IMR-90 (cell line): Measurements from ENCODE around the gene NCKAP5. TPM values are rescaled to one million over a fixed set of nuclear protein-coding genes. Genes with fewer than 3 reads are reported as not detected.

Source experiments
- ATAC-seq: fragments of 200-7000 bp; cut with Tn5 transposase; 2 replicates; pipeline ENCODE4 v1.9.1; 2020; ENCODE audit warnings: low read depth, mild to moderate bottlenecking, moderate library complexity
- BruUV-seq: library from RNA; stranded (reverse); fragments of 400-500 nt; replicated peaks from 2 replicates; lab custom pipeline; 2021; lab: Mats Ljungman, UMichigan
- CTCF ChIA-PET: fragments of 300-600 bp; formaldehyde crosslinking; extraction: SDS; loops from one replicate; lab custom pipeline; 2021; ENCODE audit warnings: antibody characterized with exemption; lab: Yijun Ruan, JAX
- POLR2A ChIA-PET: fragments of 300-600 bp; sonication (Branson Sonifier 250); formaldehyde crosslinking; loops from one replicate; lab custom pipeline; 2022; ENCODE audit warnings: antibody characterized with exemption; ENCODE audit not compliant: unreplicated experiment; lab: Charles Lee
- DNase-seq: peaks from one replicate; pipeline ENCODE4 v3.0.0; 2013
- H2AFZ ChIP-seq: replicated peaks from 2 replicates; pipeline ENCODE3; 2013; ENCODE audit warnings: low read length, mild to moderate bottlenecking; ENCODE audit not compliant: poor library complexity
- H2AK5ac ChIP-seq: 2 replicates; pipeline ENCODE4 v1.6.1; 2013; ENCODE audit warnings: low read depth, low read length, inconsistent platforms
- H2AK9ac ChIP-seq: replicated peaks from 2 replicates; pipeline ENCODE3; 2013; ENCODE audit warnings: mild to moderate bottlenecking, low read depth, low read length, moderate library complexity; ENCODE audit not compliant: poor library complexity
- H2BK120ac ChIP-seq: 2 replicates; pipeline ENCODE4 v1.6.1; 2013; ENCODE audit warnings: low read depth, low read length, inconsistent platforms
- H2BK15ac ChIP-seq: 3 replicates; pipeline ENCODE4 v1.6.1; 2013; ENCODE audit warnings: low read depth, low read length, inconsistent platforms
- H2BK20ac ChIP-seq: 2 replicates; pipeline ENCODE4 v1.6.1; 2013; ENCODE audit warnings: low read depth, mild to moderate bottlenecking, inconsistent platforms, low read length, moderate library complexity
- H2BK5ac ChIP-seq: 2 replicates; pipeline ENCODE4 v1.6.1; 2013; ENCODE audit warnings: mild to moderate bottlenecking, low read depth, low read length, inconsistent platforms; ENCODE audit not compliant: poor library complexity, severe bottlenecking
- H3K14ac ChIP-seq: replicated peaks from 2 replicates; pipeline ENCODE4 v1.6.1; 2013; ENCODE audit warnings: low read depth, low read length, inconsistent platforms
- H3K18ac ChIP-seq: 2 replicates; pipeline ENCODE4 v1.6.1; 2013; ENCODE audit warnings: low read depth, low read length, control low read depth
- H3K23ac ChIP-seq: 2 replicates; pipeline ENCODE4 v1.6.1; 2013; ENCODE audit warnings: low read depth, low read length, inconsistent platforms
- H3K27ac ChIP-seq: 2 replicates; pipeline ENCODE4 v1.5.1; 2013; ENCODE audit warnings: mild to moderate bottlenecking, control low read depth, low read length; ENCODE audit not compliant: insufficient read depth
- H3K27me3 ChIP-seq: 2 replicates; pipeline ENCODE4 v1.6.1; 2013; ENCODE audit warnings: low read length; ENCODE audit not compliant: control insufficient read depth, insufficient read depth
- H3K36me3 ChIP-seq: 2 replicates; pipeline ENCODE4 v1.6.1; 2013; ENCODE audit warnings: low read length, mixed read lengths; ENCODE audit not compliant: control insufficient read depth, insufficient read depth
- H3K4ac ChIP-seq: 2 replicates; pipeline ENCODE4 v1.6.1; 2013; ENCODE audit warnings: low read depth, low read length, inconsistent platforms
- H3K4me1 ChIP-seq: 2 replicates; pipeline ENCODE4 v1.6.1; 2013; ENCODE audit warnings: low read length, mixed read lengths; ENCODE audit not compliant: control insufficient read depth, insufficient read depth
- H3K4me2 ChIP-seq: 2 replicates; pipeline ENCODE4 v1.6.1; 2013; ENCODE audit warnings: low read depth, mild to moderate bottlenecking, control low read depth, low read length, moderate library complexity
- H3K4me3 ChIP-seq: 2 replicates; pipeline ENCODE4 v1.5.1; 2013; ENCODE audit warnings: low read depth, mild to moderate bottlenecking, control low read depth, low read length, moderate library complexity; ENCODE audit not compliant: insufficient read depth
- H3K56ac ChIP-seq: 2 replicates; pipeline ENCODE4 v1.6.1; 2013; ENCODE audit warnings: low read length, inconsistent platforms; ENCODE audit not compliant: insufficient read depth; ENCODE audit errors: extremely low read depth
- H3K79me1 ChIP-seq, 2 experiments: 2 replicates each; pipeline ENCODE4 v1.6.1; 2013; ENCODE audit warnings: low read length in 2 of 2, inconsistent platforms in 1 of 2, low read depth in 1 of 2
- H3K9ac ChIP-seq: 2 replicates; pipeline ENCODE4 v1.6.1; 2013; ENCODE audit warnings: low read depth, low read length, control low read depth
- H3K9me1 ChIP-seq: 2 replicates; pipeline ENCODE4 v1.6.1; 2013; ENCODE audit warnings: low read length, inconsistent platforms; ENCODE audit not compliant: insufficient read depth
- H3K9me3 ChIP-seq: 2 replicates; pipeline ENCODE4 v1.6.1; 2013; ENCODE audit warnings: low read length; ENCODE audit not compliant: control insufficient read depth, insufficient read depth
- H4K20me1 ChIP-seq: 2 replicates; pipeline ENCODE4 v1.6.1; 2013; ENCODE audit warnings: low read length, inconsistent platforms; ENCODE audit not compliant: insufficient read depth
- H4K5ac ChIP-seq: 2 replicates; pipeline ENCODE4 v1.6.1; 2013; ENCODE audit warnings: mild to moderate bottlenecking, low read depth, low read length, control low read depth
- H4K8ac ChIP-seq, 2 experiments: 2 replicates each; pipeline ENCODE4 v1.6.1; 2013; ENCODE audit warnings: low read depth in 2 of 2, low read length in 2 of 2, control low read depth in 1 of 2, inconsistent platforms in 1 of 2
- H4K91ac ChIP-seq: 2 replicates; pipeline ENCODE4 v1.6.1; 2013; ENCODE audit warnings: low read depth, low read length, inconsistent platforms; ENCODE audit not compliant: insufficient read depth
- BHLHE40 ChIP-seq: fragments of 150-350 bp; IDR thresholded peaks from 2 replicates; pipeline ENCODE4 v1.6.1; 2016; ENCODE audit warnings: mild to moderate bottlenecking, low read depth, low read length
- CEBPB ChIP-seq: IDR thresholded peaks from 2 replicates; pipeline ENCODE4 v1.6.1; 2012; ENCODE audit warnings: low read depth, low read length, improper control_type of control experiment
- CHD1 ChIP-seq: IDR thresholded peaks from 2 replicates; pipeline ENCODE4 v1.6.1; 2012; ENCODE audit warnings: low read depth, low read length, improper control_type of control experiment
- CTCF ChIP-seq: conservative IDR thresholded peaks from 2 replicates; pipeline ENCODE4 v1.5.1; 2012; ENCODE audit warnings: mild to moderate bottlenecking, low read depth, low read length, improper control_type of control experiment
- FOS ChIP-seq: fragments of 150-350 bp; IDR thresholded peaks from 2 replicates; pipeline ENCODE4 v1.6.1; 2016; ENCODE audit warnings: low read depth, low read length
- MAFK ChIP-seq: IDR thresholded peaks from 2 replicates; pipeline ENCODE4 v1.6.1; 2012; ENCODE audit warnings: low read depth, low read length, improper control_type of control experiment
- MXI1 ChIP-seq: IDR thresholded peaks from 2 replicates; pipeline ENCODE4 v1.6.1; 2012; ENCODE audit warnings: low read depth, mild to moderate bottlenecking, low read length, moderate library complexity, borderline replicate concordance
- NFE2L2 ChIP-seq: fragments of 150-350 bp; IDR thresholded peaks from 2 replicates; pipeline ENCODE4 v1.6.1; 2016; ENCODE audit warnings: low read depth, mild to moderate bottlenecking, low read length
- POLR2A ChIP-seq: IDR thresholded peaks from 2 replicates; pipeline ENCODE4 v1.6.1; 2012; ENCODE audit warnings: mild to moderate bottlenecking, low read depth, low read length
- RAD21 ChIP-seq: IDR thresholded peaks from 2 replicates; pipeline ENCODE4 v1.6.1; 2012; ENCODE audit warnings: low read length, improper control_type of control experiment
- RFX5 ChIP-seq: IDR thresholded peaks from 2 replicates; pipeline ENCODE4 v1.8.0; 2012; ENCODE audit warnings: low read depth, mild to moderate bottlenecking, low read length, moderate library complexity
- SMC3 ChIP-seq: fragments of 150-350 bp; IDR thresholded peaks from 2 replicates; pipeline ENCODE4 v1.6.1; 2016; ENCODE audit warnings: low read depth, mild to moderate bottlenecking, antibody characterized with exemption, low read length, moderate library complexity
- WGBS, 2 experiments: methylation state at CpG; one replicate each; pipeline versions ENCODE4 v1.1.5 to v1.1.7; 2013; ENCODE audit warnings: missing lambda C conversion rate in 2 of 2; ENCODE audit not compliant: insufficient read length in 1 of 2; ENCODE audit errors: extremely low coverage in 2 of 2; 5-methylcytosine and 5-hydroxymethylcytosine counted together
- dilution Hi-C: fragments of 300-500 bp; cut with HindIII; formaldehyde crosslinking; loops from one replicate; pipeline ENCODE4 v1.14.3; 2018; ENCODE audit warnings: low sequenced_read_pairs; ENCODE audit not compliant: unreplicated experiment
- in situ Hi-C: fragments of 300-500 bp; cut with MboI; formaldehyde crosslinking; loops from 3 replicates; pipeline ENCODE4 v1.14.3; 2019; ENCODE audit warnings: low sequenced_read_pairs, inconsistent platforms, mixed read lengths
- intact Hi-C: fragments of 100-400 bp; cut with micrococcal nuclease; formaldehyde crosslinking; loops from 2 replicates; pipeline ENCODE4 v1.10.0; 2022
- polyA plus RNA-seq, 3 experiments: library from polyadenylated mRNA; depleted of rRNA; stranded (reverse); fragments of >200 nt; gene quantifications; 2 replicates each; pipeline ENCODE4 v1.2.3, GENCODE V29; 2012; ENCODE audit warnings: low replicate concordance in 1 of 3
- total RNA-seq: library from RNA; depleted of rRNA; stranded (reverse); fragments of >200 nt; gene quantifications from 2 replicates; pipeline ENCODE4 v1.2.3, GENCODE V29; 2012
- TF ChIP-seq, protein P1 (sequence below): fragments of 150-350 bp; IDR thresholded peaks from 2 replicates; pipeline ENCODE4 v1.6.1; 2016; ENCODE audit warnings: low read depth, mild to moderate bottlenecking, low read length, moderate library complexity, borderline replicate concordance

The NCKAP5 gene
- total and polyA plus RNA-seq, 2 of the 4 experiments (the other 2 are of a cell fraction), result 2.7 to 3.9 TPM

DNA sequence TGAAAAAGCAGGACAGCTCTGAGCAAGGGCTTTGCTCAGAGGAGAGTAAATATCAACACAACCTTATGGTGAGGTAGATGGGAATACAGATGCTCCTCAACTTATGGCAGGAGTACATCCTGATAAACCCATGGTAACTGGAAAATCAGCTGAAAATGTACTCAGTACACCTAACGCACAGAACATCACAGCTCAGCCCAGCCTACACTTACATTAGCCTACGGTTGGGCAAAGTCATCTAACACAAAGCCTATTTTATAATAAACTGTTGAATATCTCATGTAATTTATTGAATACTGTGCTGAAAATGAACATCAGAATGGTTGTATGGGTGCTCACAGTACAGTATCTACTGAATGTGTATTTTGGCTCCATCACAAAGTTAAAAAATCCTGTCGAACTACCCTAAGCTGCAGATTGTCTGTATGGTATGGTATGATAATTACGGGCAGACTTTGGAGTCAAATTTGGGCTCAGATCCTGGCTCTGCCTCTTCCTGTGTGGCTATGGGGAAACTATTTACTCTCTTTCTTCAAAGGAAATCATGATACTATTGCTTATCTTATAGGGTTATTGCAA is 778.0 kb downstream of the NCKAP5 start:
- Histone ChIP-seq H3K27ac (no peak overlapping the region), H2BK20ac (no peak overlapping the region), H3K4me3 (no peak overlapping the region), H2AFZ (no peak overlapping the region), H2BK120ac (no peak overlapping the region), H3K4ac (no peak overlapping the region), H4K91ac (no peak overlapping the region), H3K4me2 (no peak overlapping the region), H3K23ac (no peak overlapping the region), H3K4me1 (0 out of 2 replicates have a peak, but pooled peaks cover 2% of the 10 kb centered on the region), H3K36me3 (peaks cover 17% of the 10 kb centered on the region), H3K9me1 (no peaks in the 10 kb centered on the region; the same call in 1 of the 2 replicates), H3K27me3 (no peaks in the 10 kb centered on the region), H2AK5ac (no peak overlapping the region), H3K79me1 (0 out of 4 replicates have a peak, but pooled peaks cover 0 to 5% of the 10 kb centered on the region in 2 experiments), H3K14ac (no peak overlapping the region), H4K5ac (no peak overlapping the region), H2AK9ac (no peak overlapping the region), H2BK5ac (no peak overlapping the region), H2BK15ac (no peak overlapping the region), H4K20me1 (no peaks in the 10 kb centered on the region), H3K9me3 (no peaks in the 10 kb centered on the region), H4K8ac (no peak overlapping the region), H3K9ac (no peak overlapping the region), H3K18ac (no peak overlapping the region), H3K56ac (no peak overlapping the region)
- ATAC-seq (no peak), DNase-seq (no peak)
- dilution Hi-C loops, result no loop called here
- BruUV-seq, result no TSS peak
- POLR2A ChIA-PET, result no interaction called here
- no CpG with 5 or more reads among the region's 4 CpGs for WGBS, 2 experiments
- in situ Hi-C loops, result no loop called here
- TF ChIP-seq SMC3, result no peak
- TF ChIP-seq BHLHE40, result no peak
- no peak for TF ChIP-seq CEBPB
- TF ChIP-seq RAD21, result no peak
- TF ChIP-seq CHD1, result no peak
- no peak for TF ChIP-seq MAFK
- TF ChIP-seq RFX5, result no peak
- TF ChIP-seq POLR2A, result no peak
- no peak for TF ChIP-seq FOS
- no peak for TF ChIP-seq NFE2L2
- TF ChIP-seq, protein P1, sequence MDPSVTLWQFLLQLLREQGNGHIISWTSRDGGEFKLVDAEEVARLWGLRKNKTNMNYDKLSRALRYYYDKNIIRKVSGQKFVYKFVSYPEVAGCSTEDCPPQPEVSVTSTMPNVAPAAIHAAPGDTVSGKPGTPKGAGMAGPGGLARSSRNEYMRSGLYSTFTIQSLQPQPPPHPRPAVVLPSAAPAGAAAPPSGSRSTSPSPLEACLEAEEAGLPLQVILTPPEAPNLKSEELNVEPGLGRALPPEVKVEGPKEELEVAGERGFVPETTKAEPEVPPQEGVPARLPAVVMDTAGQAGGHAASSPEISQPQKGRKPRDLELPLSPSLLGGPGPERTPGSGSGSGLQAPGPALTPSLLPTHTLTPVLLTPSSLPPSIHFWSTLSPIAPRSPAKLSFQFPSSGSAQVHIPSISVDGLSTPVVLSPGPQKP, result no peak
- no peak for TF ChIP-seq CTCF
- TF ChIP-seq MXI1, result no peak
- intact Hi-C loops, result loop anchor here (10.0 kb wide), 1 partner anchor 775 kb away; the partner anchor contains the start of gene NCKAP5
- CTCF ChIA-PET, result interaction anchor here (1.2 kb wide), 1 partner anchor 20 kb away, joined by 3 read pairs; no protein-coding TSS in a partner anchor
